GM11168 (cell line): ENCODE measurements around the gene CDH4.

Experiments
- in situ Hi-C: fragments of 300-500 bp; cut with MboI; formaldehyde crosslinking; loops from one replicate; pipeline ENCODE4 v1.12.0; 2022; ENCODE audit warnings: low sequenced_read_pairs; ENCODE audit not compliant: unreplicated experiment

Gene CDH4

GRCh38 chr20:61280217-61280980 is 28.3 kb downstream of the CDH4 start:
- in situ Hi-C loops = no loop called here

- in situ Hi-C loops = no loop called here
Observed at GRCh38 chr20:61281286-61281795, 29.3 kb downstream of the CDH4 start.

DNA sequence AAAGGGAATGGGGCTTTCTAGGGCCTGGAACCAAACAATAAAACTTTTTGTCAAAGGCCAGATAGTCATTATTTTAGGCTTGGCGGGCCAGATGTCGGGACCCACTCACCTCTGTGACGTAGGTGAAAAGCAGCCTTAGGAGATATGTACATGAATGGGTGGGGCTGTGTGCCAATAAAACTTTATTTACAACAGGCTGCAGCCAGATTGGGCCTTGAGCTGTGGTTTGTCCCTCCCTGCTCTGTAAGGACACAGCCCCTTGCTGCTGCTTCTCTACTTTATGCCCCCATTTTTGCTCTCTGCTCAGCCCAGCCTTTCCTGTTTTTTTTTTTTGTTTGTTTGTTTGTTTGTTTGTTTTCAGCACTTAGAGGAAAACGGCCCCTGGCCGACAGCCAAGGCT is 32.7 kb downstream of the CDH4 start:
- in situ Hi-C loops = no loop called here

- in situ Hi-C loops = no loop called here
Observed at GRCh38 chr20:61285152-61285645, 33.1 kb downstream of the CDH4 start.

GRCh38 chr20:61285691-61286090 is 33.6 kb downstream of the CDH4 start:
- in situ Hi-C loops = no loop called here

DNA sequence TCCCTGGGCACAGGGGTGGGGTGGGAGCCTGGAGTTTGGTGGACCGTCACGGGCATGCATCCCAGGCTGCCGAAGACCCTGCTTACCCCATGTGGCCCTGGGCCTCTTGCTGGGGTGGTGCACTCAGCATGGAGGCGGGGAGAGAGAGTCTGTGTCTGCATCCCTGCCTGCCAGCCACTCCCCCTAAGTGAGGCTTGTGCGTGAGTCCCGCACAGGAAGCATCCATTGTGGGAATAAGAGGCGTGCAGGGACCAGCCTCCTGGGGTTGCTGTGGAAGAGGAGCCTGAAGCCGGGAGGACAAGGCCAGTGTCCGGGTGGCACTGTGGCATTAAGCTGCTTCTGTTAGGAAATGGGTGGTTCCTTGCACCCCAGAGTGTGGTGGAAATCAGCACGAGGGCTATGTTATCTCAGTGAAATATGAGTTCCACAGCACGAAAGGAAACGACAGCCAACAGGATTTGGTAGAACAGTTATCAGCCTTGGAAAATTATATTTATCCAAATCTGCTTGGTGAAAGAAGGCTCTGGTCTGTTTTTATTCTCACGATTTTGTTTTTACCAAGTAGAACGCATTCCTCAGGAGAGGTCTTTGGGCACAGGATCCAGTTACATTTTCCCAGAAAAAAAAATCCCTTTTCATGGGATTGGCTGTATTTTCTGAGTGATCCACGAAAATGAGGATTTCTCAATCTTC is 35.7 kb downstream of the CDH4 start:
- in situ Hi-C loops = no loop called here

- in situ Hi-C loops = no loop called here
Observed at GRCh38 chr20:61288331-61288784, 36.3 kb downstream of the CDH4 start.

DNA sequence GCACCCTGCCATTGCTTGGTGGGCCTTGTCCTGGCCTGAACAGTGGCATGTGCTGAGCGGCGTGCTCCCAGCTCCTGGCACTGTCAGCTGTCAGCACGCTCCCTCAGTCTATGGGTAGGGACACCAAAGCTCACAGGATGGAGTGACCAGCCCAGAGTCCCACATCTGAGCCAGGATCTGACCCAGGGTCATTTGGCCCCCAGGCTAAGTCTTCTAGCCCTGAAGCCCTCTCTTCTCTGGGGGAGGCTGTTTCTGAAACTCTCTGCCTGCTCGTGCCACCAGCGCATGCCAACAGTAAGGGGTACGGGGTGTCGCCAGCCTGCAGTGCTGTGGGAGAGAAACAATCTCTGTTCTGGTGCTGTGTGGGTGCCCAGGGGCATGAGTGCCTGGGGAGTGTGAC is 37.1 kb downstream of the CDH4 start:
- in situ Hi-C loops = no loop called here

DNA sequence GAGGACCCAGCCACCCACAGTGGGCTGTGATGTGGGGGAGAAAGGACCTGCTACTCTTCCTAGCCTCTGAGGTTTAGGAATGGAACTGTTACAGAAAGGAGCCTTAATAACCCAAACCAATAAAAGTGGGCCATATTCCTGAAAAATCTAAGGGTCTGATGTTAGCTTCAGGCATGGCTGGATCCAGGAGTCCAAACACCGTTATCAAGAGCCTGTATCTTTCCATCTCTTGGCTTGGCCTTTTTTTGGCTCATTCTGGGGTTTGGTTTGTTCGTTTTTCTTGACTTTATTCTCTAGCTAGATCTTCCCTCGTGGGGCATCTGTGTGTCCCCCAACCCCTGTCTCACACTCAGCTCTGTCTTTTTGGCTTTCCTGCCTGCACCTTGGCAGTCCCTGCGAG is 38.7 kb downstream of the CDH4 start:
- in situ Hi-C loops = no loop called here

GRCh38 chr20:61291166-61291829 is 39.2 kb downstream of the CDH4 start:
- in situ Hi-C loops = no loop called here

- in situ Hi-C loops = no loop called here
Observed at GRCh38 chr20:61292391-61292790, 40.3 kb downstream of the CDH4 start.

DNA sequence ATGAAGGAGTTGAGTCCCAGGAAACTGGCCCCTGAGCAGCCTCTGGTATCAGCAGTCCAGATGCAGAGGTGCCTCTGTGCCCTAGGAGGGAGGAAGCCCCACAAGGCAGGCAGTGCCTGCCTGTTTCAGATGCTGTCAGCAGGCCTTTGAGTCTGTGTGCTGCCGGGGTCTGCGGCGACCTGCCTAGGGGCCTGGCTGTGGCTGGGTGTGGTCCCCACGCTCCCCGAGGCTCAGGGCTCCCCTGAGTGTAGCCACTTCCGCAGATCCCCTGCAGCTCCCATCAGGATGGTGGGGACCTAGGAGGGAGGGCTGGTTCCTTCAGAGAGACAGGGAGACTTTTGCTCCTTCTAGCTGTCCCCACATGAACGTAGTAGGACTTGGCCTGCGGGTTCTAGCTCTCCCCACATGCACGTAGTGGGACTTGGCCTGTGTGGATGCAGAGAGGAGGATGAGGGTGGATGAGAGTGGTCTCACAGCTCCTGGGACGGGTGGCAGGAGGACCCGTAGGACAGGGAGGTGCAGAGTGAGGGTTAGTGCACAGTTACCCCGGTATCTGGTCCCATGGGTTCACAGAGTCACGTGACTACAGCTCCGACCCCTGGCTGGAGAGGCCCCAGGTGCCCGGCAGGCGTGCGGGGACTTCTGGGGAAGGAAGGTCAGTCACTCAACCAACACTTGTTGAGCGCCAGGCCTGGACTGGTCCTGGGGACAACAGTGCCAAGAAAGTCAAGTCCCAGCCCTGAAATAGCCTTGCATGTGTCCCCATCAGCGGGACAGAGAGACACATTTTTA is 41.0 kb downstream of the CDH4 start:
- in situ Hi-C loops = no loop called here

DNA sequence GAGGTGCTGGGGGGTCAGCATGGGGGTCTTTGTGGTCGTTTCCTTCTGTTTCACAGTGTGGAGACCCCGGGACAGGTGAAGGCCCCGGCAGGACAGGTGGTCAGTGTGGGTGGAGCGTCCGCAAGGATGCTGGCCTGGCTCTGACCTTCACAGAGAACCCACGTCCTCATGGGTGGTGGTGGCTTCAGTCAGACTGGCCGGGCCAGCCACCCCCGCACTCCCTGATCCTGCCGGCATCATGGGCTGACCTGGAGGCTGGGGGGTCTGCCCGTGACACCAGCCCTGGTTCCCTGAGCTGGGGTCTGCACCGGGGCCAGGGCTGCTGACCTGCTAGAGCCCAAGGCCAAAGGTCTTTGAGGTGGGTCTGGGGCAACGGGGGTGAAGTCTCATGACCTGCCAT is 41.9 kb downstream of the CDH4 start:
- in situ Hi-C loops = no loop called here

GRCh38 chr20:61295249-61295648 is 43.2 kb downstream of the CDH4 start:
- in situ Hi-C loops = no loop called here

- in situ Hi-C loops = no loop called here
Observed at GRCh38 chr20:61295682-61296628, 43.9 kb downstream of the CDH4 start.

GRCh38 chr20:61296629-61297019 is 44.6 kb downstream of the CDH4 start:
- in situ Hi-C loops = no loop called here

DNA sequence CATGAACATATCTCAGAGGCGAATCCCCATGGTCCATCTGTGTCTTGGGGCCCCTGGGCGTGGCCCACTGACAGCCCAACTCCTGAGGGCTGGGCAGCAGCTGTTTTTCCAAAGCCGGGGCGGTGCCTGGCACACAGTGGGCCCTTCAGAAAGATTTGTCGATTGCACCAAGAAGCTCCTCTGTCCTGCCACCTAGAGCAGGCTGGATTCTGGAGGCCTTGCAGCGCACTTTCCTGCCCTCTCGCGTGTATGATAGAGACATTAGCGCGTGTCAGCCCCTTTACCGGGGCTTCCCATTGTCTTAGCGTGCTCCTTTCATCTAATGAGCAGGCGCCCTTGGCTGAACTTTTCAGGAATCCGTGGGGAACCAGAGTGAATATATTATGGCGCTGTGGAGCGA is 45.4 kb downstream of the CDH4 start:
- in situ Hi-C loops = no loop called here

DNA sequence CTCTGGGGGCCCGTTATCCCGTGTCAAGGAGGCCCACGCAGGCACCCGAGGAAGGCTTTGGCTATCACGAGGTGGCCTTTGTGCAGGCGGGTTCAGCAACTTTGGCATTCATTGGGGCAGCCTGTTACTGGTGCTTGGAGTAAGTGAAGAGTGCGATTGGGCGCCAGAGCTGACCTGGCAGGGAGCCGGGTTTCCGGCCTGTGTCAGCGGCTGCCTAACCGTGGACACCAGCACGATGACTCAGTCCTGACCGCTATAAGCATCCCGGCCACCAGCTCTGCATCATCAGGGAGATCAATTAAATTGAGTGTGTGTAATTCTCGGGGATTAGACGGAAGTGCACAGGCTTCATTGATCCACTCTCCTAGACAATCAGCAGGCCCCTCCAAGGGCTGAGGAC is 45.9 kb downstream of the CDH4 start:
- in situ Hi-C loops = no loop called here

DNA sequence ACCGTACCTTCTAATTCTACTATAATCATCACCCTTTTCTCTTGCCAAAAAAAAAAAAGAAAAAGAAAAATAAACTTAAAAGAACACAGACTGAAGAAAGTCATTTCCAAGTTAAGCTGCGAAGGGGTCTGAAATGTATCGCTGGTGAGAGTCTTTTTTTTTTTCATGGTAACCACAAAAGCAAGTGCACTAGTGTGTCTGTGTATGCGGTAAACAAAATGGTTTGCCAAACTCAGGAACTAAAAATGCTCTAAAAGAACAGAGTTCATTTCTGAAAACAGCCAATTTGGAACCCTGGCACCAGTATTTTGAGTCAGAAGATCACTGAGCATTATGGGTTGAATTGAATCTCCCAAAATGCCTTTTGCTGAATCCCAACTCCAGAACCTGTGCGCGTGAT is 46.6 kb downstream of the CDH4 start:
- in situ Hi-C loops = no loop called here
